Measurements from ENCODE around the gene B4GALT6.

- TF ChIP-seq POLR2A (IDR thresholded peaks at IDR 0.05) (no peak), CTCF (IDR thresholded peaks at IDR 0.05) (no peak)
Observed at GRCh38 chr18:31723639-31723989, 39.2 kb upstream of the B4GALT6 start.

Measured in esophagus squamous epithelium (tissue), 4 donors.